ENCODE measurements around the gene CLIC6. TPM values are rescaled to one million over a fixed set of nuclear protein-coding genes. Genes with fewer than 3 reads are reported as not detected.

The CLIC6 gene
- polyA plus RNA-seq, 2 of the 4 experiments (the other 2 are of a cell fraction), result 0.01 to 0.08 TPM

- H3K9me3 ChIP-seq, result no peaks in the 10 kb centered on the region
- no peak for TF ChIP-seq KDM1A (IDR thresholded peaks at IDR 0.05; ENCODE audit: low read depth)
- peak; percentile 92 for TF ChIP-seq SMC3 (IDR thresholded peaks at IDR 0.05)
- no peak for TF ChIP-seq CBX2 (IDR thresholded peaks at IDR 0.05; ENCODE audit: borderline replicate concordance, low read depth)
- TF ChIP-seq EHF (CRISPR knock-in tag; IDR thresholded peaks at IDR 0.05), result no peak
- peak; percentile 72 for TF ChIP-seq CTCF (IDR thresholded peaks at IDR 0.05)
- peak; percentile 94 for TF ChIP-seq RAD21 (conservative IDR thresholded peaks at IDR 0.05 in 1 of 2, IDR thresholded peaks at IDR 0.05 in 1 of 2)
- TF ChIP-seq HOXB13 (CRISPR knock-in tag; IDR thresholded peaks at IDR 0.05; ENCODE audit: low read depth), result no peak
- no peak for TF ChIP-seq POLR2A (IDR thresholded peaks at IDR 0.05; ENCODE audit: low read length)
- peaks cover 4% of the 10 kb centered on the region; the same call in 2 of the 3 replicates for H3K4me1 ChIP-seq
- peak overlapping the region; percentile 72 to 85 for H3K27ac ChIP-seq
- FAIRE-seq (no peak), ATAC-seq (peak; percentile 97 to 98), DNase-seq (ENCODE audit: low read depth in 1 of 2, low spot score in 1 of 2) (peak; percentile 41 to 76)
- H3K4me2 ChIP-seq, result peak overlapping the region; percentile 55; the same call in 2 of the 3 replicates
- 54% methylated on average over 17 of the region's 21 CpGs for WGBS (ENCODE audit: missing lambda C conversion rate)
- ChIA-PET POLR2A (interaction anchor here (0.5 to 3.5 kb wide), 6 partner anchors 26 to 306 kb away, joined by 3 to 70 read pairs (median 5); no protein-coding TSS in a partner anchor), CTCF (interaction anchor here (0.5 to 4.2 kb wide), 53 partner anchors 8 to 1195 kb away, joined by 3 to 46 read pairs (median 6); no protein-coding TSS in a partner anchor)
- H3K4me3 ChIP-seq, result no peak overlapping the region
Observed at GRCh38 chr21:34745557-34746255, 76.9 kb downstream of the CLIC6 start.

- no peaks in the 10 kb centered on the region for H3K9me3 ChIP-seq
- CTCF ChIA-PET, result no interaction called here
- H3K4me2 ChIP-seq, result no peak overlapping the region
Observed at GRCh38 chr21:34748862-34749261, 80.1 kb downstream of the CLIC6 start.

GRCh38 chr21:34754690-34755647 lies 86.2 kb downstream of the CLIC6 start:
- ATAC-seq (no peak), DNase-seq (ENCODE audit: low read depth in 1 of 2, low spot score in 1 of 2) (no peak), FAIRE-seq (no peak)
- no peak overlapping the region for H3K4me3 ChIP-seq
- CTCF ChIA-PET, result interaction anchor here (0.7 to 3.2 kb wide), 3 partner anchors 9 to 861 kb away, joined by 3 to 15 read pairs (median 4); no protein-coding TSS in a partner anchor
- WGBS (ENCODE audit: missing lambda C conversion rate), result 65% methylated on average over 19 of the region's 19 CpGs
- no peak for TF ChIP-seq CBX2 (IDR thresholded peaks at IDR 0.05; ENCODE audit: borderline replicate concordance, low read depth)
- TF ChIP-seq NR3C1 (IDR thresholded peaks at IDR 0.05), result no peak
- no peak for TF ChIP-seq JUN (IDR thresholded peaks at IDR 0.05)
- no peak for TF ChIP-seq TP53 (CRISPR knock-in tag; IDR thresholded peaks at IDR 0.05)
- TF ChIP-seq HOXA7 (CRISPR knock-in tag; IDR thresholded peaks at IDR 0.05), result no peak
- TF ChIP-seq BHLHE40 (IDR thresholded peaks at IDR 0.05; ENCODE audit: low read depth, low read length), result no peak
- TF ChIP-seq KDM1A (IDR thresholded peaks at IDR 0.05; ENCODE audit: low read depth), result no peak
- TF ChIP-seq E2F6 (IDR thresholded peaks at IDR 0.05; ENCODE audit: borderline replicate concordance, low read depth), result no peak
- no peak for TF ChIP-seq MAX (IDR thresholded peaks at IDR 0.05)
- no peak for TF ChIP-seq HEYL (CRISPR knock-in tag; IDR thresholded peaks at IDR 0.05)
- TF ChIP-seq PHF8 (IDR thresholded peaks at IDR 0.05; ENCODE audit: borderline replicate concordance, low read depth), result no peak
- no peak overlapping the region for H3K27ac ChIP-seq
- no peak overlapping the region for H3K4me2 ChIP-seq
- POLR2A ChIA-PET, result no interaction called here
- no peaks in the 10 kb centered on the region for H3K4me1 ChIP-seq
- H3K9me3 ChIP-seq, result no peaks in the 10 kb centered on the region

More at GRCh38 chr21:34748862-34749261, 80.1 kb downstream of the CLIC6 start:
- 19% methylated on average over 3 of the region's 3 CpGs for WGBS (ENCODE audit: missing lambda C conversion rate)
- TF ChIP-seq CBX8 (IDR thresholded peaks at IDR 0.05), result no peak
- no peak for TF ChIP-seq ZFP36 (IDR thresholded peaks at IDR 0.05; ENCODE audit: borderline replicate concordance, partially characterized antibody)
- no peak for TF ChIP-seq TFCP2L1 (CRISPR knock-in tag; IDR thresholded peaks at IDR 0.05)
- TF ChIP-seq CEBPB (IDR thresholded peaks at IDR 0.05), result no peak
- no peak for TF ChIP-seq MAZ (IDR thresholded peaks at IDR 0.05; ENCODE audit: borderline replicate concordance, low read depth, low read length)
- TF ChIP-seq RNF2 (IDR thresholded peaks at IDR 0.05; ENCODE audit: borderline replicate concordance, low read depth), result no peak
- TF ChIP-seq TP53 (CRISPR knock-in tag; IDR thresholded peaks at IDR 0.05), result no peak
- TF ChIP-seq EP300 (IDR thresholded peaks at IDR 0.05), result no peak
- no peak for TF ChIP-seq KDM5A (IDR thresholded peaks at IDR 0.05)
- TF ChIP-seq ZNF302 (CRISPR knock-in tag; IDR thresholded peaks at IDR 0.05), result no peak
- ATAC-seq (no peak), FAIRE-seq (no peak), DNase-seq (ENCODE audit: low read depth in 1 of 2, low spot score in 1 of 2) (no peak)
- no peak overlapping the region for H3K4me3 ChIP-seq
- H3K27ac ChIP-seq, result no peak overlapping the region
- POLR2A ChIA-PET, result no interaction called here
- peaks cover 4% of the 10 kb centered on the region; the same call in 2 of the 3 replicates for H3K4me1 ChIP-seq
